ENCODE results near the gene PIP5K1A.
A peak's percentile ranks its signal among the peaks of the same experiment; 100 is the strongest.

Gene PIP5K1A

GRCh38 chr1:151294742-151295462 lies 96.5 kb downstream of the PIP5K1A start:
- H3K4me1 ChIP-seq (ENCODE audit: control insufficient read depth, low read depth, low read length): peaks cover 25% of the 10 kb centered on the region
- peak overlapping the region; percentile 14 for H3K27ac ChIP-seq (ENCODE audit: low read length)
- peak overlapping the region; percentile 8 for H3K9ac ChIP-seq (ENCODE audit: low read length)
- peaks cover 51% of the 10 kb centered on the region for H3K36me3 ChIP-seq (ENCODE audit: control insufficient read depth, low read depth, low read length)
- no peaks in the 10 kb centered on the region for H3K27me3 ChIP-seq (ENCODE audit: control insufficient read depth, insufficient read depth, low read length)
- H3K4me3 ChIP-seq (ENCODE audit: low read length): peak overlapping the region; percentile 2
- H3K9me3 ChIP-seq (ENCODE audit: control insufficient read depth, low read depth, low read length): no peaks in the 10 kb centered on the region
